BE2C (cell line): ENCODE data around the gene PTPRM.

Source experiments
- DNase-seq: peaks from one replicate; pipeline ENCODE4 v3.0.0-alpha.2; 2020
- H3K27me3 ChIP-seq: fragments of 250-450 bp; sonication (Bioruptor Pico); 2 replicates; pipeline ENCODE4 v1.5.1; 2020; ENCODE audit warnings: mild to moderate bottlenecking
- H3K36me3 ChIP-seq: fragments of 250-450 bp; sonication (Bioruptor Pico); 2 replicates; pipeline ENCODE4 v1.5.1; 2020; ENCODE audit warnings: mild to moderate bottlenecking
- H3K4me1 ChIP-seq: fragments of 250-450 bp; sonication (Bioruptor Pico); 2 replicates; pipeline ENCODE4 v1.5.1; 2020
- H3K4me3 ChIP-seq: 2 replicates; pipeline ENCODE4 v1.5.1; 2011; ENCODE audit warnings: low read depth, low read length
- H3K9me3 ChIP-seq: fragments of 250-450 bp; sonication (Bioruptor Pico); 2 replicates; pipeline ENCODE4 v1.5.1; 2020
- CTCF ChIP-seq: IDR thresholded peaks from 2 replicates; pipeline ENCODE4 v1.5.1; 2012; ENCODE audit warnings: mild to moderate bottlenecking, low read depth, low read length

PTPRM gene

GRCh38 chr18:8293184-8293583, 726.1 kb downstream of the PTPRM start:
- Histone ChIP-seq H3K36me3 (no peaks in the 10 kb centered on the region), H3K9me3 (no peaks in the 10 kb centered on the region), H3K27me3 (no peaks in the 10 kb centered on the region), H3K4me3 (no peak overlapping the region), H3K4me1 (no peaks in the 10 kb centered on the region)
- TF ChIP-seq CTCF: no peak
- DNase-seq: no peak

GRCh38 chr18:8296886-8297616, 729.9 kb downstream of the PTPRM start:
- no peak for TF ChIP-seq CTCF
- Histone ChIP-seq H3K4me1 (no peaks in the 10 kb centered on the region), H3K4me3 (no peak overlapping the region), H3K27me3 (no peaks in the 10 kb centered on the region), H3K9me3 (no peaks in the 10 kb centered on the region), H3K36me3 (no peaks in the 10 kb centered on the region)
- DNase-seq: no peak

GRCh38 chr18:8298186-8298585, 731.1 kb downstream of the PTPRM start:
- Histone ChIP-seq H3K9me3 (no peaks in the 10 kb centered on the region), H3K27me3 (no peaks in the 10 kb centered on the region), H3K4me1 (no peaks in the 10 kb centered on the region), H3K36me3 (no peaks in the 10 kb centered on the region), H3K4me3 (no peak overlapping the region)
- TF ChIP-seq CTCF: no peak
- no peak for DNase-seq

- Histone ChIP-seq H3K27me3 (no peaks in the 10 kb centered on the region), H3K4me3 (no peak overlapping the region), H3K4me1 (no peaks in the 10 kb centered on the region), H3K9me3 (no peaks in the 10 kb centered on the region), H3K36me3 (no peaks in the 10 kb centered on the region)
- no peak for TF ChIP-seq CTCF
- no peak for DNase-seq
Measured at GRCh38 chr18:8299054-8299980, 732.2 kb downstream of the PTPRM start.

- H3K27me3 ChIP-seq: no peaks in the 10 kb centered on the region
- no peaks in the 10 kb centered on the region for H3K36me3 ChIP-seq
- no peak for TF ChIP-seq CTCF
- H3K4me3 ChIP-seq: no peak overlapping the region
- no peak for DNase-seq
- H3K4me1 ChIP-seq: no peaks in the 10 kb centered on the region
- H3K9me3 ChIP-seq: no peaks in the 10 kb centered on the region
Measured at GRCh38 chr18:8300751-8301410, 733.8 kb downstream of the PTPRM start.
